D721Med (cell line): ENCODE results near the gene HTR6.

Experiments used
- DNase-seq: peaks from one replicate; pipeline ENCODE4 v3.0.0; 2011; ENCODE audit warnings: low spot score; ENCODE audit not compliant: insufficient read length
- FAIRE-seq: peaks from 2 replicates; lab custom pipeline; 2011; peaks lifted over from hg19 to GRCh38; lab: Jason Lieb, UNC
- TF ChIP-seq, protein P1 (sequence below): IDR thresholded peaks from 2 replicates; pipeline ENCODE4 v1.5.1; 2012; ENCODE audit warnings: mild to moderate bottlenecking, control low read depth; ENCODE audit not compliant: insufficient read depth; ENCODE audit errors: missing control alignments

The HTR6 gene

DNA sequence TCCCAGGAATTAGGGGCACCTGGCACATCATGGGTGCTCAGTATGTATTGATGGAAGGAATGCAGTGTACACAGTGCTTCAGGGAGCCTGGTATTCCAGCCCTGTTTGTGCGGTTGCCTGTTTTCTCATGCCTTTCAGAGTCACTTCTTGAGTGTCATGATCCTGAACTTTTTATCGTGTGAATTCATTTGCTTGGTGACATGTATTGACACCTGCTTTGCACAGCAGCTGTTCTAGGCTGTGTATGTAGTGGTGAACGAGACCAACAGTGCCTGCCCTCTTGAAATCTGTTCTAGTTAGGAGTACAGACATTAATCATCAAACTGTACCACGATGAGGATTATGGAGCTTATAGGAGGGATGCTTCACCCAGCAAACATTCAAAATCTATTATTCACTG is 6.1 kb downstream of the HTR6 start:
- no peak for DNase-seq
- no peak for FAIRE-seq
- TF ChIP-seq, protein P1, sequence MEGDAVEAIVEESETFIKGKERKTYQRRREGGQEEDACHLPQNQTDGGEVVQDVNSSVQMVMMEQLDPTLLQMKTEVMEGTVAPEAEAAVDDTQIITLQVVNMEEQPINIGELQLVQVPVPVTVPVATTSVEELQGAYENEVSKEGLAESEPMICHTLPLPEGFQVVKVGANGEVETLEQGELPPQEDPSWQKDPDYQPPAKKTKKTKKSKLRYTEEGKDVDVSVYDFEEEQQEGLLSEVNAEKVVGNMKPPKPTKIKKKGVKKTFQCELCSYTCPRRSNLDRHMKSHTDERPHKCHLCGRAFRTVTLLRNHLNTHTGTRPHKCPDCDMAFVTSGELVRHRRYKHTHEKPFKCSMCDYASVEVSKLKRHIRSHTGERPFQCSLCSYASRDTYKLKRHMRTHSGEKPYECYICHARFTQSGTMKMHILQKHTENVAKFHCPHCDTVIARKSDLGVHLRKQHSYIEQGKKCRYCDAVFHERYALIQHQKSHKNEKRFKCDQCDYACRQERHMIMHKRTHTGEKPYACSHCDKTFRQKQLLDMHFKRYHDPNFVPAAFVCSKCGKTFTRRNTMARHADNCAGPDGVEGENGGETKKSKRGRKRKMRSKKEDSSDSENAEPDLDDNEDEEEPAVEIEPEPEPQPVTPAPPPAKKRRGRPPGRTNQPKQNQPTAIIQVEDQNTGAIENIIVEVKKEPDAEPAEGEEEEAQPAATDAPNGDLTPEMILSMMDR, result no peak

DNA sequence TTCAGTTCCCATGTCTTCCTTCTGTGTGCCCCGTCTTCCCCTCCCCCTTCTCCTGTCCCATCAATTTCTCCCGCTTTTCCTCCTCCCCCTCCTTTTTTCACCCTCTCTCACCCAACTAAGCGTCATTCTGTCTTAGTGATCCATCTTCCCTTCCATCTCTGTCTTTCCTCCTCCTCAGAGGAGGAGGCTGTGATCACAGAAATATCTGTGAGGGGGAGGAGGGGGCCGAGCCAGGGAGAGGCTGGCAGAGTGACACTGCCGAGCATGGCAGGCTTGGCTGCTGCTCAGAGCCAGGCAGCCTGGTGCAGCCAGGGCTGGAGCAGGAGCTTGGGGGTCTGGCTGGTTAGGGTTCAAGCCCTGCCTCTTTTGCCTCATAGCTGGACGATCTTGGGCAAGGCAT is 7.6 kb downstream of the HTR6 start:
- TF ChIP-seq, protein P1, result no peak
- no peak for DNase-seq
- FAIRE-seq, result no peak

DNA sequence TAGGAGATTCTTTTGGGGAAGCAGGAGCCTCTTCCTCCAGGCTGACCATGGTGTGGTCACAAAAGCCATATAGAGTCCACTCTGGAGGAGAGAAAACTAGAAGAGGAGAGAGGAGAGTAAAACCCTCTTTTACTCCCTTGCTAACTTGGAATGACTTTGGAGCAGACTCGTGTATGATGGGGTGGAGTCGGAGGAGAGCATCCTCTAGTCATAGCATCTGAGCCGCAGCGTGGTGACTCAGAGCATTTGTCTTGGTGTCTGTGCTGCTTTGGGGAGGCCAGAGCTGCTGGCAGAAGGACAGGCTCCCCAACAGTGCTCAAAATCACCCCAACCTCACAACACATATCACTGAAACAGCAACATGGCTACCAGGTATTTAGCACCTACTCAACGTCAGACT is 11.1 kb downstream of the HTR6 start:
- TF ChIP-seq, protein P1, result no peak

GRCh38 chr1:19676438-19676922 is 11.8 kb downstream of the HTR6 start:
- no peak for DNase-seq
- FAIRE-seq, result no peak
- TF ChIP-seq, protein P1, result no peak

More for the DNA sequence above, 11.1 kb downstream of the HTR6 start:
- FAIRE-seq (no peak), DNase-seq (no peak)

DNA sequence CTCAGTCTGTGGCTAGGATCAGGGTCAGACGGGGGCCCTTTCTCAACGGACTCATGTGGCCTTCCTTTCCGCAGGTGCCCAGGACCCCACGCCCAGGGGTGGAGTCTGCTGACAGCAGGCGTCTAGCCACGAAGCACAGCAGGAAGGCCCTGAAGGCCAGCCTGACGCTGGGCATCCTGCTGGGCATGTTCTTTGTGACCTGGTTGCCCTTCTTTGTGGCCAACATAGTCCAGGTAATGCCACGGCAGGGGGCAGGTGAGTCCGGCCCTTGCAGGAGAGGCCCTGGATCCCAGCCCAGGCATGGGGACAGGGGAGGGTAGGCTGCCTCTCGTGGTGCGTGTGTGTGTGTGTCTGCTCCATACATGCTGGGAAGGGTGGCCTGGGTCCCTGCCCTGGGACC is 13.8 kb downstream of the HTR6 start:
- FAIRE-seq, result no peak
- no peak for DNase-seq
- TF ChIP-seq, protein P1, result no peak

DNA sequence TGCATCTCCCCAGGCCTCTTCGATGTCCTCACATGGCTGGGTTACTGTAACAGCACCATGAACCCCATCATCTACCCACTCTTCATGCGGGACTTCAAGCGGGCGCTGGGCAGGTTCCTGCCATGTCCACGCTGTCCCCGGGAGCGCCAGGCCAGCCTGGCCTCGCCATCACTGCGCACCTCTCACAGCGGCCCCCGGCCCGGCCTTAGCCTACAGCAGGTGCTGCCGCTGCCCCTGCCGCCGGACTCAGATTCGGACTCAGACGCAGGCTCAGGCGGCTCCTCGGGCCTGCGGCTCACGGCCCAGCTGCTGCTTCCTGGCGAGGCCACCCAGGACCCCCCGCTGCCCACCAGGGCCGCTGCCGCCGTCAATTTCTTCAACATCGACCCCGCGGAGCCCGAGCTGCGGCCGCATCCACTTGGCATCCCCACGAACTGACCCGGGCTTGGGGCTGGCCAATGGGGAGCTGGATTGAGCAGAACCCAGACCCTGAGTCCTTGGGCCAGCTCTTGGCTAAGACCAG is 14.3 kb downstream of the HTR6 start:
- DNase-seq (no peak), FAIRE-seq (no peak)
- TF ChIP-seq, protein P1, result no peak

DNA sequence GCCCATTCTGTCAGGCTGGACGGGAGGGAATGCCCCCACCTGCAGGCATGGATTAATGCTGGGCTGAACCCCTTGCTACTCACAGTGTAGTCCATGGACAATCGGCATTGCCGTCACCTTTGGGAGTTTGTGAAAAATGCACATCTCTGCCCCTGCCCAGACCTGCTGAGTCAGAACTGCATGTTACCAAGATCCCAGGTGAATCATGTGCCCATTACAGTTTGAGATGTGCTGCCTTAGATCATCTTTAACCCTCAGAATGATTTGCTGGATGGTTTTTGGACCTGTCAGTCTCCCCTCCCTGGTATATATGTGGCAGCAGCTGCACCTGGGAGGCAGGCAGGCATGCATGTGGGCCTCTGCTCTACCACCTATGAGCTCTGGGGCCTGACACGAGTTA is 15.0 kb downstream of the HTR6 start:
- TF ChIP-seq, protein P1, result no peak
- DNase-seq, result no peak
- FAIRE-seq, result no peak
